Endothelial cell of umbilical vein (primary cell): ENCODE results near the gene HOXA2. TPM values are rescaled to one million over a fixed set of nuclear protein-coding genes. Genes with fewer than 3 reads are reported as not detected.
A peak's percentile ranks its signal among the peaks of the same experiment; 100 is the strongest.

Experiments
- BruUV-seq: library from RNA; stranded (reverse); fragments of 400-500 nt; replicated peaks from 2 replicates; lab custom pipeline; 2021; lab: Mats Ljungman, UMichigan
- CTCF ChIA-PET: fragments of 300-600, 350-600 bp; sonication (Branson Sonifier 250); formaldehyde crosslinking; loops from one replicate; lab custom pipeline; 2021; ENCODE audit warnings: antibody characterized with exemption, inconsistent platforms; lab: Charles Lee
- POLR2A ChIA-PET: fragments of 300-600, 350-600 bp; sonication (Branson Sonifier 250); formaldehyde crosslinking; loops from one replicate; lab custom pipeline; 2021; ENCODE audit warnings: antibody characterized with exemption, inconsistent platforms; lab: Charles Lee
- DNase-seq: peaks from one replicate; pipeline ENCODE4 v3.0.0-alpha.2; 2011; ENCODE audit warnings: low read depth, low spot score
- FAIRE-seq: peaks from 2 replicates; lab custom pipeline; 2011; peaks lifted over from hg19 to GRCh38; lab: Jason Lieb, UNC
- H2AFZ ChIP-seq: 2 replicates; pipeline ENCODE4 v1.6.0; 2012; ENCODE audit warnings: low read depth, low read length, control low read depth, inconsistent platforms
- H3K27ac ChIP-seq: 2 replicates; pipeline ENCODE4 v1.5.1; 2011; ENCODE audit warnings: low read depth, mild to moderate bottlenecking, control low read depth, low read length, moderate library complexity; ENCODE audit not compliant: insufficient read depth
- H3K27me3 ChIP-seq, 2 experiments: 2 replicates each; pipeline versions ENCODE4 v1.6.0 to v1.6.1; 2011; ENCODE audit warnings: low read length in 2 of 2, mixed read lengths in 1 of 2; ENCODE audit not compliant: control insufficient read depth in 2 of 2, insufficient read depth in 2 of 2
- H3K36me3 ChIP-seq, 2 experiments: 2 replicates in 1 of 2; 3 replicates in 1 of 2; pipeline ENCODE4 v1.5.1; 2011; ENCODE audit warnings: low read length in 2 of 2, mild to moderate bottlenecking in 1 of 2, moderate library complexity in 1 of 2; ENCODE audit not compliant: control insufficient read depth in 2 of 2, insufficient read depth in 2 of 2; ENCODE audit errors: extremely low read depth in 1 of 2
- H3K4me1 ChIP-seq: 3 replicates; pipeline ENCODE4 v1.5.1; 2011; ENCODE audit warnings: mild to moderate bottlenecking, low read length; ENCODE audit not compliant: control insufficient read depth, insufficient read depth; ENCODE audit errors: extremely low read depth
- H3K4me2 ChIP-seq: 2 replicates; pipeline ENCODE4 v1.6.1; 2011; ENCODE audit warnings: low read length, control low read depth, mixed read lengths; ENCODE audit not compliant: insufficient read depth
- H3K4me3 ChIP-seq, 3 experiments: fragments of 200-600 bp in 1 of 3; sonication (generic), shearing (Covaris generic) in 1 of 3; replicated peaks in 1 of 3; 2 replicates each; pipeline ENCODE4 v1.5.1; 2011 to 2016; ENCODE audit warnings: control low read depth in 3 of 3, low read length in 3 of 3, mild to moderate bottlenecking in 2 of 3, inconsistent platforms in 1 of 3, low read depth in 1 of 3, moderate library complexity in 1 of 3; ENCODE audit not compliant: insufficient read depth in 1 of 3
- H3K79me2 ChIP-seq: 2 replicates; pipeline ENCODE4 v1.6.0; 2012; ENCODE audit warnings: low read length, inconsistent platforms; ENCODE audit not compliant: control insufficient read depth, insufficient read depth
- H3K9ac ChIP-seq: replicated peaks from 2 replicates; pipeline ENCODE3; 2011; ENCODE audit warnings: low read length, control low read depth; ENCODE audit not compliant: insufficient read depth; ENCODE audit errors: extremely low read depth
- H3K9me1 ChIP-seq: replicated peaks from 3 replicates; pipeline ENCODE4 v1.6.0; 2011; ENCODE audit warnings: mild to moderate bottlenecking, low read length; ENCODE audit not compliant: control insufficient read depth, insufficient read depth; ENCODE audit errors: extremely low read depth
- H3K9me3 ChIP-seq: replicated peaks from 2 replicates; pipeline ENCODE4 v1.5.1; 2012; ENCODE audit warnings: low read length, inconsistent platforms; ENCODE audit not compliant: control insufficient read depth, insufficient read depth
- H4K20me1 ChIP-seq: replicated peaks from 2 replicates; pipeline ENCODE3; 2011; ENCODE audit warnings: mild to moderate bottlenecking, low read length; ENCODE audit not compliant: control insufficient read depth, insufficient read depth; ENCODE audit errors: extremely low read depth
- CTCF ChIP-seq, 2 donors: IDR thresholded peaks; 1 replicate in 1 of 2; 2 replicates in 1 of 2; pipeline ENCODE4 v1.5.1; 2011; ENCODE audit warnings: low read length in 2 of 2, mild to moderate bottlenecking in 2 of 2, moderate library complexity in 2 of 2, control low read depth in 1 of 2, inconsistent platforms in 1 of 2, low read depth in 1 of 2; ENCODE audit not compliant: insufficient read depth in 1 of 2; ENCODE audit errors: extremely low read depth in 1 of 2
- GATA2 ChIP-seq: IDR thresholded peaks from 2 replicates; pipeline ENCODE4 v1.7.0; 2011; ENCODE audit warnings: low read depth, mild to moderate bottlenecking, moderate library complexity, mixed read lengths, low read length; ENCODE audit not compliant: insufficient read length, insufficient read depth
- dilution Hi-C: fragments of 300-500 bp; cut with MboI; formaldehyde crosslinking; loops from one replicate; pipeline ENCODE4 v1.15.0; 2019; ENCODE audit warnings: low sequenced_read_pairs; ENCODE audit not compliant: extremely low pct_ligation_motif_present
- intact Hi-C: fragments of 100-400 bp; cut with micrococcal nuclease; formaldehyde crosslinking; loops from one replicate; pipeline ENCODE4 v1.10.0; 2022
- polyA plus RNA-seq, 4 experiments: library from polyadenylated mRNA; depleted of rRNA in 3 of 4; stranded (reverse) in 3 of 4; unstranded in 1 of 4; fragments of >200 nt; gene quantifications; 2 replicates each; pipeline versions ENCODE4 v1.2.1 to v1.2.3, GENCODE V29; 2011 to 2012; ENCODE audit warnings: missing spikeins in 1 of 4
- total RNA-seq: library from RNA; stranded (reverse); gene quantifications from 2 replicates; pipeline ENCODE4 v1.2.3, GENCODE V29; 2021

HOXA2 gene
- total and polyA plus RNA-seq, 2 donors (not counting 3 experiments of a cell fraction or from before 2014, with no cell fraction given), result 1.6 to 2.3 TPM

- peak overlapping the region; percentile 92 for H3K4me2 ChIP-seq
- no TSS peak for BruUV-seq
- H3K9ac ChIP-seq, result peak overlapping the region; percentile 84
- H3K9me1 ChIP-seq, result no peaks in the 10 kb centered on the region
- no peaks in the 10 kb centered on the region for H4K20me1 ChIP-seq
- POLR2A ChIA-PET, result interaction anchor here (1.3 to 2.2 kb wide), 3 partner anchors 11 to 43 kb away, joined by 3 to 7 read pairs (median 4); partner anchors contain the start of gene HOXA3
- DNase-seq (no peak), FAIRE-seq (peak; percentile 79)
- H3K9me3 ChIP-seq, result no peaks in the 10 kb centered on the region
- H3K4me3 ChIP-seq, result peak overlapping the region; percentile 29 to 84 (median 65)
- H3K79me2 ChIP-seq, result peaks cover 99% of the 10 kb centered on the region
- peaks cover 0 to 19% of the 10 kb centered on the region in 2 experiments for H3K36me3 ChIP-seq
- H2AFZ ChIP-seq, result no peak overlapping the region
- H3K27me3 ChIP-seq, result no peaks in the 10 kb centered on the region
- peaks cover 76% of the 10 kb centered on the region for H3K4me1 ChIP-seq
- CTCF ChIA-PET, result interaction anchor here (0.9 to 7.0 kb wide), 14 partner anchors 11 to 773 kb away, joined by 3 to 72 read pairs (median 11); partner anchors contain the start of genes HOXA4 and HOXA7
- TF ChIP-seq CTCF (IDR thresholded peaks at IDR 0.05; ENCODE audit: extremely low read depth in 1 of 2, insufficient read depth in 1 of 2, low read depth in 1 of 2, low read length in 2 of 2) (peak; percentile 23 to 35), GATA2 (no peak)
- intact Hi-C loops, result loop anchor here (2.0 to 5.0 kb wide), 3 partner anchors 640 to 1285 kb away; no protein-coding TSS in a partner anchor
- dilution Hi-C loops, result no loop called here
- peak overlapping the region; percentile 82 for H3K27ac ChIP-seq
Observed at GRCh38 chr7:27141923-27142579, 39.6 kb upstream of the HOXA2 start.
